ENCODE measurements around the gene CPSF4.

DNA sequence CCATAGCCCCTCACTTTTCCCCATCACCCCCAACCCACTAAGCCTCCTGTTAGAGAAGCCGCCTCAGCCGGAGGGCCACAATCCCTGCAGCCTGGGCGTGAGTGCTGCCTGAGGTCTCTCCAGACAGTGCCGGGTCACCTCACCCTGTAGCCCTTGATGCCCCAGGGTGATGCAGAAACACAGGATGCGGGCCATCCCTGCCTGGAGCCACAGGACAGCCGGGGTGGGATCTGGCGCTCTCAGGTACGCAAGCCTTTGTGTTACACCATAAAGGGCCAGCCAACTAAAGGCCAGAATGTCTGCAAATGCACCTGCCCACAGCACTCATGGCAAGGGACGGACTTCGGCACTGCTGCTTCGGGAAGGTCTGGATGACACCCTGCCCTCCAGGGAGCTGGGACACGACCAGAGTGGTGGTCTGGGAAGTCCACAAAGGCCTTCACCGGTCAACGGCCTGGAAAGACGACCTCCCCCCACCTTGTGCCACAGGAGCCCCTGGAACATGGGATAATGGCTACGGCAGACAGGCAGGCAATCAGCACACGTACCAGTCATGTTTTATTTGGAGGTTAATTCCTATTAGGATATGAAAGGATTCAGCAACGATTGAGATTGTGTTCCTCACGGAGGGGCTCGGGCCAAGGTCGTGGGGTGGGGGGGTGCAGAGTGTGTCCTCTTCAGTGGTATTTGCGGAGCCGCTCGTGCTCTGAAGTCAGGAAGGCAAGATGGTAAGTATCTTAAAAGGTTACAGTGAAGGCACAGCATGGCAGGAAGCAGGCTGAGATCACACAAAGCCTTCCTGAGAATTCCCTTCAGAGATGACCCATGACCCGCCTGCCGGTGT is 19.1 kb downstream of the CPSF4 start:
- TF ChIP-seq CTCF (IDR thresholded peaks at IDR 0.05) (no peak), POLR2A (IDR thresholded peaks at IDR 0.05) (no peak)

Data from tibial nerve (tissue), 3 donors.